Measurements from ENCODE around the gene TSNAXIP1. TPM values are rescaled to one million over a fixed set of nuclear protein-coding genes. Genes with fewer than 3 reads are reported as not detected.

The TSNAXIP1 gene, protein sequence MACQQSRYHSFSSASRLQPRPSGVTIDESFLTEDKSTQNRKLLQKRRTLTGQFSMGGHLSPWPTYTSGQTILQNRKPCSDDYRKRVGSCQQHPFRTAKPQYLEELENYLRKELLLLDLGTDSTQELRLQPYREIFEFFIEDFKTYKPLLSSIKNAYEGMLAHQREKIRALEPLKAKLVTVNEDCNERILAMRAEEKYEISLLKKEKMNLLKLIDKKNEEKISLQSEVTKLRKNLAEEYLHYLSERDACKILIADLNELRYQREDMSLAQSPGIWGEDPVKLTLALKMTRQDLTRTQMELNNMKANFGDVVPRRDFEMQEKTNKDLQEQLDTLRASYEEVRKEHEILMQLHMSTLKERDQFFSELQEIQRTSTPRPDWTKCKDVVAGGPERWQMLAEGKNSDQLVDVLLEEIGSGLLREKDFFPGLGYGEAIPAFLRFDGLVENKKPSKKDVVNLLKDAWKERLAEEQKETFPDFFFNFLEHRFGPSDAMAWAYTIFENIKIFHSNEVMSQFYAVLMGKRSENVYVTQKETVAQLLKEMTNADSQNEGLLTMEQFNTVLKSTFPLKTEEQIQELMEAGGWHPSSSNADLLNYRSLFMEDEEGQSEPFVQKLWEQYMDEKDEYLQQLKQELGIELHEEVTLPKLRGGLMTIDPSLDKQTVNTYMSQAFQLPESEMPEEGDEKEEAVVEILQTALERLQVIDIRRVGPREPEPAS
- 0.86 TPM in 1 of 2 replicates, not detected in the other for total RNA-seq (2011; cell fraction: chromatin; rRNA removed; ENCODE audit: low replicate concordance)
- total RNA-seq (2011; cell fraction: nucleolus; rRNA removed): 0.39 and 0.67 TPM in 2 replicates
- 0.15 TPM in 1 of 2 replicates, not detected in the other for total RNA-seq (2011; cell fraction: nucleoplasm; rRNA removed)
- total RNA-seq (2014; rRNA removed) (not detected in 2 replicates), total RNA-seq (2014; rRNA removed; fragmentation: Illumina TruSeq; extraction: Trizol) (not detected in 2 replicates), total RNA-seq (2015; rRNA removed; fragmentation: Illumina TruSeq; extraction: Trizol) (0.11 and 0.14 TPM in 2 replicates), total RNA-seq (2021) (not detected in 2 replicates), polyA plus RNA-seq (2011; rRNA removed) (0.11 and 0.12 TPM in 2 replicates), polyA plus RNA-seq (2014; fragmentation: Illumina TruSeq; extraction: Trizol) (0.04 and 0.22 TPM in 2 replicates), polyA plus RNA-seq (2014; fragmentation: Nextera tagmentation; extraction: Ambion mirVana) (under 1 TPM in 1 of 2 experiments, not detected in 1; 0.03 TPM), polyA plus RNA-seq (2014; rRNA removed) (0.24 and 0.35 TPM in 2 replicates), polyA minus RNA-seq (2011; rRNA and poly(A)+ RNA removed) (0.24 and 0.39 TPM in 2 replicates), Bru-seq, nascent RNA (percentile 18 among the genes with signal in this experiment), BruChase-seq, experiment 1, labeled RNA remaining after a 2-hour chase (not detected), BruChase-seq, experiment 2, labeled RNA remaining after a 6-hour chase (percentile 8 among the genes with signal in this experiment)
- 0.04 and 0.21 TPM in 2 replicates for polyA plus RNA-seq (2011; cell fraction: cytosol; rRNA removed)
- 1.6 and 1.9 TPM in 2 replicates for polyA plus RNA-seq (2011; cell fraction: nucleus; rRNA removed)
- polyA plus RNA-seq (2012): 0.10 TPM in 1 of 2 replicates, not detected in the other
- polyA minus RNA-seq (2011; cell fraction: cytosol; rRNA and poly(A)+ RNA removed): not detected in 2 replicates
- 0.13 TPM in 1 of 2 replicates, not detected in the other for polyA minus RNA-seq (2011; cell fraction: nucleus; rRNA and poly(A)+ RNA removed)
- long read RNA-seq, experiment 1, partial matches to known transcripts: 1 of 1 reads
- long read RNA-seq, experiment 1, other reads (novel, unspliced or antisense): 0 of 1 reads
- long read RNA-seq, experiment 2: 0 reads
- long read RNA-seq, experiment 3: 0 reads

DNA sequence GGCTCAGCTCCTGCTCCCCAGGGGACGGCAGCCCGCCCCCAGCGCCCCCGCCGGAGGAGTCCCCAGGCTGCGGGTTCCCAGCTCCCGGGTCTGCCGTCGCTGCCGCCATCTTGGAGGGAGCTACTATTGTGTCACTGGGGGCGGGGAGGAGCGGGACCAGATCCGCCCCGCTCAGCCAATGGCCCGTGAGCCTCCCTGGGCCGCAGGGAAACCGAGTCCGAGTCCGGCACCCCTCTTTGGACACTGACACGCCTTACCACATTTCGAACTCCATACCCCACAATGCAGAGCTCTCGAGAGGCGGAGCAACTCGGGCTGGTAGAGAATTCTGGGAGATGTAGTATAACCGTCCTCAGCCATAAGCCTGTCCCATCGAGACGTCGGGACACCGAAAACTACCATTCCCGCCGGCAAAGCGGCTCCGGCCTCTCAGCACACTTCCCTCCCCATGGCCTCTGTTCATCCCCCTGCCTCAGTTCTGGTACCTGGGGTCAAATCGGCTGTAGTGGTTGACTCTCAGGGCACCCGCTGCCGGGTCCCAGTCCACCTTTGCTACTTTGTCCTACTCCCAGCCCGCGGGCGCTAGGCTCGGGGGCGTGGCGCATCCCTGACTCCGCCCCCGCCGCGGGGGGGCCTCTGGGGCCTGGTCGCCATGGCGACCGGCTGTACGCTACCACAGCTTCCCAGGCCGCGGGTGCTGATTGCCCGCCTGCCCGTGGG, at the start of gene TSNAXIP1, which contains the start of gene RANBP10:
TSS of gene TSNAXIP1 (plus strand) at position 462 of the 720 bp plus-strand sequence. CDS start 261 bp downstream, outside the sequence.
TSS of gene RANBP10 (minus strand) at position 133 of the 720 bp plus-strand sequence. CDS start at position 109, 24 bp downstream.
- ChIA-PET CTCF (ENCODE audit: low intra/inter-chr PET ratio) (no interaction called here), POLR2A (interaction anchor here (0.5 to 1.6 kb wide), 15 partner anchors 10 to 1362 kb away, joined by 3 to 12 read pairs (median 4); partner anchors contain the start of gene GFOD2)
- Histone ChIP-seq H3K4me2 (ENCODE audit: insufficient read depth, low read length) (peak within 1 kb of the TSS; percentile 92), H4K20me1 (replicated peaks; ENCODE audit: control insufficient read depth, insufficient read depth, low read length) (no peaks in the 10 kb centered on the region), H3K27ac (ENCODE audit: extremely low read depth, low read depth, low read length) (peak within 1 kb of the TSS; percentile 86), H3K4me1 (replicated peaks in 1 of 2; ENCODE audit: control insufficient read depth in 2 of 2, insufficient read depth in 2 of 2, low read length in 2 of 2) (peaks cover 15 to 18% of the 10 kb centered on the region in 2 experiments; a peak in 4 of 5 replicates), H3K79me2 (ENCODE audit: control insufficient read depth, insufficient read depth, low read length) (peaks cover 35% of the 10 kb centered on the region), H3K36me3 (ENCODE audit: control insufficient read depth, insufficient read depth, low read length) (peaks cover 30% of the 10 kb centered on the region; the same call in 2 of the 3 replicates), H3K27me3 (ENCODE audit: control insufficient read depth in 2 of 2, insufficient read depth in 2 of 2, low read length in 2 of 2) (no peaks in the 10 kb centered on the region), H3K9me1 (ENCODE audit: control insufficient read depth, insufficient read depth, low read length) (no peaks in the 10 kb centered on the region), H3K4me3 (peak within 1 kb of the TSS; percentile 98), H3K9me3 (replicated peaks; ENCODE audit: control insufficient read depth, insufficient read depth, low read depth, low read length) (no peaks in the 10 kb centered on the region), H3K9ac (ENCODE audit: insufficient read depth in 1 of 2, low read depth in 2 of 2, low read length in 2 of 2) (peak within 1 kb of the TSS; percentile 95), H2AFZ (ENCODE audit: low read depth, low read length) (peak within 1 kb of the TSS; percentile 98)
- peak; percentile 99 for ATAC-seq
- peak; percentile 94 to 99 (median 96) for DNase-seq (ENCODE audit: extremely low read depth in 1 of 4, low spot score in 3 of 4)
- peak; percentile 99 for FAIRE-seq
- WGBS (ENCODE audit: insufficient coverage, low coverage, missing lambda C conversion rate): under 1% methylated on average over 51 of the region's 54 CpGs
- no TSS peak for BruUV-seq (replicated peaks)
- in situ Hi-C loops (cut with MboI): no loop called here
- intact Hi-C loops (cut with micrococcal nuclease): loop anchor here (1.0 to 5.0 kb wide), 2 partner anchors 86 to 134 kb away; no protein-coding TSS in a partner anchor
- no peak for TF ChIP-seq SAFB2 (IDR thresholded peaks at IDR 0.05; ENCODE audit: borderline replicate concordance, low read depth, low read length, severe bottlenecking)
- TF ChIP-seq TCF7 (IDR thresholded peaks at IDR 0.05; ENCODE audit: borderline replicate concordance): 0 out of 2 replicates have a peak, but pooled peaks have one; percentile 1
- TF ChIP-seq CREB3L1 (IDR thresholded peaks at IDR 0.05; ENCODE audit: borderline replicate concordance, low read depth): peak; percentile 97
- TF ChIP-seq MAFK (IDR thresholded peaks at IDR 0.05; ENCODE audit: low read length): 0 out of 2 replicates have a peak, but pooled peaks have one; percentile 2
- TF ChIP-seq FOXK2 (conservative IDR thresholded peaks at IDR 0.05 in 1 of 2, IDR thresholded peaks at IDR 0.05 in 1 of 2; ENCODE audit: low read depth in 2 of 2): 0 out of 4 replicates have a peak, but pooled peaks of 1 of the 2 experiments have one; percentile 40
- 0 out of 2 replicates have a peak, but pooled peaks have one; percentile 14 for TF ChIP-seq ZNF165 (CRISPR knock-in tag; IDR thresholded peaks at IDR 0.05; ENCODE audit: borderline replicate concordance)
- TF ChIP-seq BACH1 (tag; IDR thresholded peaks at IDR 0.05): peak; percentile 88; the same call in 1 of the 2 replicates
- peak; percentile 80 for TF ChIP-seq SPI1 (IDR thresholded peaks at IDR 0.05; ENCODE audit: borderline replicate concordance, low read depth, low read length)
- TF ChIP-seq DPF2 (IDR thresholded peaks at IDR 0.05): no peak
- no peak for TF ChIP-seq DIDO1 (tag; IDR thresholded peaks at IDR 0.05; ENCODE audit: low read depth)
- TF ChIP-seq ZNF239 (CRISPR knock-in tag; IDR thresholded peaks at IDR 0.05): peak; percentile 52; the same call in 1 of the 2 replicates
- TF ChIP-seq CREM (IDR thresholded peaks at IDR 0.05; ENCODE audit: low read depth): peak; percentile 89

Measured in K562 (cell line).